Thyroid gland (tissue), 4 donors: ENCODE data around the gene XYLT2.

Experiments used
- CTCF ChIP-seq, 6 experiments: fragments of 200-600 bp in 3 of 6; fragments of 450-650 bp in 3 of 6; sonication (generic) in 3 of 6; IDR thresholded peaks; one replicate each; pipeline ENCODE4 v1.5.1; 2016 to 2019; ENCODE audit warnings: antibody characterized with exemption in 6 of 6, mild to moderate bottlenecking in 2 of 6, inconsistent platforms in 1 of 6, moderate library complexity in 1 of 6
- POLR2A ChIP-seq, 2 donors: fragments of 450-650 bp; IDR thresholded peaks; one replicate each; pipeline ENCODE4 v1.6.1; 2017; ENCODE audit warnings: antibody characterized with exemption in 2 of 2, mild to moderate bottlenecking in 2 of 2, moderate library complexity in 1 of 2

- TF ChIP-seq CTCF (IDR thresholded peaks at IDR 0.05) (no peak), POLR2A (IDR thresholded peaks at IDR 0.05) (no peak)
Measured at GRCh38 chr17:50326831-50327364, 19.0 kb upstream of the XYLT2 start.
